ENCODE results near the gene GET4.

DNA sequence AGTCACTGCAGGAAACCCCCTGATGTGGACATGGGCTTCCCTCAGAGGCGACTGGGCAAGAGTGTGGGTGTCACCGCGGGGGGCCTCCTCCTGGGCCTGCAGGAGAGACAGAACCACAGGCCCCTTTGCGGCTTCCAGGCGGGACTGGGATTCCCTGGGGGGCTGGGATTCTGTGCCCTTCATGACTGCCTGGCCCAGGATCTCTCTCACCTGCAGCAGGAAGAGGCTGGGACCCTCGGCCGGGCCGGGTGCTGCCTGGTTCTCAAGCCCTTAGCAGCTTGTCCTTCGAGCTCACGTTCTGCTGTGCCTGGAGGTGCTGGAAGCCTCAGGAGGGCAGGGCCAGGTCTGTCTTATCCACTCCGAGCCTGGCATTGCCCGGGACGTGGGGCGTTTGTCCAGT lies 32.3 kb upstream of the GET4 start:
- TF ChIP-seq, protein P1, sequence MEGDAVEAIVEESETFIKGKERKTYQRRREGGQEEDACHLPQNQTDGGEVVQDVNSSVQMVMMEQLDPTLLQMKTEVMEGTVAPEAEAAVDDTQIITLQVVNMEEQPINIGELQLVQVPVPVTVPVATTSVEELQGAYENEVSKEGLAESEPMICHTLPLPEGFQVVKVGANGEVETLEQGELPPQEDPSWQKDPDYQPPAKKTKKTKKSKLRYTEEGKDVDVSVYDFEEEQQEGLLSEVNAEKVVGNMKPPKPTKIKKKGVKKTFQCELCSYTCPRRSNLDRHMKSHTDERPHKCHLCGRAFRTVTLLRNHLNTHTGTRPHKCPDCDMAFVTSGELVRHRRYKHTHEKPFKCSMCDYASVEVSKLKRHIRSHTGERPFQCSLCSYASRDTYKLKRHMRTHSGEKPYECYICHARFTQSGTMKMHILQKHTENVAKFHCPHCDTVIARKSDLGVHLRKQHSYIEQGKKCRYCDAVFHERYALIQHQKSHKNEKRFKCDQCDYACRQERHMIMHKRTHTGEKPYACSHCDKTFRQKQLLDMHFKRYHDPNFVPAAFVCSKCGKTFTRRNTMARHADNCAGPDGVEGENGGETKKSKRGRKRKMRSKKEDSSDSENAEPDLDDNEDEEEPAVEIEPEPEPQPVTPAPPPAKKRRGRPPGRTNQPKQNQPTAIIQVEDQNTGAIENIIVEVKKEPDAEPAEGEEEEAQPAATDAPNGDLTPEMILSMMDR (IDR thresholded peaks at IDR 0.05; ENCODE audit: low read depth, low read length) = no peak
- no peak for TF ChIP-seq EZH2phosphoT487 (IDR thresholded peaks at IDR 0.05; ENCODE audit: low read depth)
